Endothelial cell (in vitro differentiated cells): ENCODE results near the gene ADD1. TPM values are rescaled to one million over a fixed set of nuclear protein-coding genes. Genes with fewer than 3 reads are reported as not detected.

Source experiments
- DNase-seq: peaks from one replicate; pipeline ENCODE4 v3.0.0; 2021; ENCODE audit warnings: low spot score
- H3K27ac Mint-ChIP-seq: one replicate; pipeline ENCODE4 v1.8.0; 2021; ENCODE audit warnings: mixed read lengths, inconsistent platforms; ENCODE audit not compliant: unreplicated experiment
- H3K27me3 Mint-ChIP-seq: one replicate; pipeline ENCODE4 v1.8.0; 2021; ENCODE audit warnings: mild to moderate bottlenecking, moderate library complexity, mixed read lengths, inconsistent platforms; ENCODE audit not compliant: unreplicated experiment
- H3K36me3 Mint-ChIP-seq: one replicate; pipeline ENCODE4 v1.8.0; 2021; ENCODE audit warnings: mild to moderate bottlenecking, low read depth, mixed read lengths, inconsistent platforms; ENCODE audit not compliant: unreplicated experiment
- H3K4me1 Mint-ChIP-seq: one replicate; pipeline ENCODE4 v1.8.0; 2021; ENCODE audit warnings: mild to moderate bottlenecking, mixed read lengths, inconsistent platforms; ENCODE audit not compliant: unreplicated experiment
- H3K4me3 Mint-ChIP-seq: one replicate; pipeline ENCODE4 v1.8.0; 2021; ENCODE audit warnings: mild to moderate bottlenecking, mixed read lengths, inconsistent platforms; ENCODE audit not compliant: unreplicated experiment
- H3K9me3 Mint-ChIP-seq: one replicate; pipeline ENCODE4 v1.8.0; 2021; ENCODE audit warnings: mixed read lengths, inconsistent platforms; ENCODE audit not compliant: unreplicated experiment
- CTCF ChIP-seq: fragments of 200-600 bp; sonication (generic); IDR thresholded peaks from one replicate; pipeline ENCODE4 v1.5.0; 2021; ENCODE audit warnings: antibody characterized with exemption; ENCODE audit not compliant: unreplicated experiment
- total RNA-seq: library from RNA; stranded (reverse); fragmentation: NEBNext Ultra II Directional; extraction: Animal tissue kit (Norgen Biotek cat#: 25700); gene quantifications from one replicate; pipeline ENCODE4 v1.2.1, GENCODE V29; 2021; ENCODE audit not compliant: unreplicated experiment

The ADD1 gene
- total RNA-seq, 1 donor from 2014 or later: 337 TPM

DNA sequence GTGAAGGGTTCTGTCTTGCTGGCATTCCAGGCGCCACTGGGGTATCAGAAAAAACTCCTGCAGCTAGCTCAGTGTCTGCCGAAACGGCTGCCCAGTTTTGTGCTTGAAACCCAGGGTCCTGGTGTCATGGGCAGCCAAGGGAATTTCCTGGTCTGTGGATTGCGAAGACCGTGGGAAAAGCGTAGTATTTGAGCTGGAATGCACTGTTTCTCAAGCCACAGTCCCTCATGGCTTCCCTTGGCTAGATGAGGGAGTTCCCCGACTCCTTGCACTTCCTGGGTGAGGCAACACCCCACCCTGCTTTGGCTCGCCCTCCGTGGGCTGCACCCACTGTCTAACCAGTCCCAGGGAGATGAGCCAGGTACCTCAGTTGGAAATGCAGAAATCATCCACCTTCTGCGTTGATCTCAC is 79.5 kb downstream of the ADD1 start:
- no peaks in the 10 kb centered on the region for H3K9me3 Mint-ChIP-seq
- H3K27ac Mint-ChIP-seq: peak overlapping the region; percentile 88
- H3K4me3 Mint-ChIP-seq: peak overlapping the region; percentile 67
- no peak for DNase-seq
- TF ChIP-seq CTCF: no peak
- peaks cover 6% of the 10 kb centered on the region for H3K27me3 Mint-ChIP-seq
- H3K4me1 Mint-ChIP-seq: peaks cover 16% of the 10 kb centered on the region
- H3K36me3 Mint-ChIP-seq: peaks cover 64% of the 10 kb centered on the region

- Mint-ChIP-seq H3K36me3 (peaks cover 64% of the 10 kb centered on the region), H3K27me3 (peaks cover 8% of the 10 kb centered on the region), H3K4me1 (peaks cover 16% of the 10 kb centered on the region), H3K9me3 (no peaks in the 10 kb centered on the region), H3K27ac (peak overlapping the region; percentile 88), H3K4me3 (peak overlapping the region; percentile 67)
- TF ChIP-seq CTCF: no peak
- DNase-seq: no peak
Observed at GRCh38 chr4:2923668-2924173, 80.1 kb downstream of the ADD1 start.

DNA sequence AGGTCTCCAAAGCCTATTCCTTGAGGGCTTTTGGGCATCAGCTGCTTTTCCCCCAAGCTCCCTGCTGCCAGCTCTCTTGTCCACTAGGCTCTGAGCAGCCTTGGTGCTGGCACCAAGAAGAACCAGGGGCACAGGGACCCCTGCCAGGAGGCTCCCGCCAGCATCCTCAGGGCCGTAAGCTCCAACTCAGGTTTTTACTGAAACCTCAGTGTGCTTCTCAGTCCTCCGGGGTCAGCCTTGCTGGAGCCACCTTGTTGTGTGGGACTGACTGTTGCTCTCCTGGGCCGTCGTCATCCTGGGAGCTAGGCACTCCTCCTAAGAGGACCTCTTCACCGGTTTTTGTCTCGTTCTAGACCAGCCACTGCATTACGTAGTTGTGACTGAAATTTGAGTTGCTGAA is 80.6 kb downstream of the ADD1 start:
- H3K9me3 Mint-ChIP-seq: no peaks in the 10 kb centered on the region
- no peak overlapping the region for H3K27ac Mint-ChIP-seq
- peaks cover 16% of the 10 kb centered on the region for H3K4me1 Mint-ChIP-seq
- no peak for TF ChIP-seq CTCF
- H3K27me3 Mint-ChIP-seq: peaks cover 14% of the 10 kb centered on the region
- DNase-seq: no peak
- peaks cover 67% of the 10 kb centered on the region for H3K36me3 Mint-ChIP-seq
- no peak overlapping the region for H3K4me3 Mint-ChIP-seq

DNA sequence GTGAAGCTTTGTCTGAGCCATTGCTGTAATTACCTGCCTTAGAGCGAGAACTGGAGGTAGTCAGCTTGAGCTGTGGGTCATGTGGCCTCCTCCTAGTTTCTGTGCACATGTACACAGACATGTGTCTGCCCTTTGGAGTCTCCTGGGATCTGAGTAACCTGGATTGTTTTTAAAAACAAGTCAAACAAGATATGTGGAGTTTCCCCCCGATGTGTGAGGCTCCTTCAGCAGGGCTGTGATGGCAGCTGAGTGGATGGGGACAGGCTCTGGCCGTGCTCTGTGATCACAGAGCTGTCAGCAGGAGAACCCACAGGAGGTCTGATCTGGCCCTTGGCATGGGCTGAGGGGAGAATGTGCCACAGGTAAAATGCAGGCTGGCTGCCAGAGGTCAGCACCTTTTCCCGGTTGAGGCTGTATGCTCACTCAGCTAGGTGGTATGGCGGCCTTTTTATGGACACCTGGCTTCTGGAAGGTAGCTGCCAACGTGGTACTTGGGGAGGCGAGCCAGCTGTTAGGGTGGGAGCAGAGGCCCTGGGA is 81.2 kb downstream of the ADD1 start:
- H3K27me3 Mint-ChIP-seq: peaks cover 14% of the 10 kb centered on the region
- H3K9me3 Mint-ChIP-seq: no peaks in the 10 kb centered on the region
- peaks cover 16% of the 10 kb centered on the region for H3K4me1 Mint-ChIP-seq
- no peak overlapping the region for H3K27ac Mint-ChIP-seq
- no peak for DNase-seq
- H3K36me3 Mint-ChIP-seq: peaks cover 62% of the 10 kb centered on the region
- H3K4me3 Mint-ChIP-seq: no peak overlapping the region
- TF ChIP-seq CTCF: no peak

DNA sequence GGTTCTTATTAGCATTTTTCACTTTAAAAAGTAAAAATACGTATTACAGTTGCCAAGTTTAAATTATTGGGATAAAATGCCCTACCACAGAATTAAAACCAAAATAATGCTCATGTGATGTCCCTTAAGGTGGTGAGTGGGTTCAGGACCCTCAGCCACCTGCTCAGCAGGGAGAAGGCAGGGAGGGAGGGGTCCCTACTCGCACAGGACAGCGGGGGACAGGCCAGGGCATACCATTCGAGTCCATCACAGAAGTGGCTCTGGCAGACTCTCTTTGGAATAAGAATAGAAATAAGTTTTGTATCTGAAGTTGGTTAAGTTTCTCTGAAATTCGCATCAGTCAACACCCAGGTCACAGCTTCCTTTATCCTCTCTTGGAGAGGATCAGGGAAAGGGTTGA is 81.9 kb downstream of the ADD1 start:
- peaks cover 18% of the 10 kb centered on the region for H3K27me3 Mint-ChIP-seq
- H3K4me3 Mint-ChIP-seq: no peak overlapping the region
- no peaks in the 10 kb centered on the region for H3K9me3 Mint-ChIP-seq
- H3K36me3 Mint-ChIP-seq: peaks cover 55% of the 10 kb centered on the region
- no peak for DNase-seq
- TF ChIP-seq CTCF: no peak
- no peak overlapping the region for H3K27ac Mint-ChIP-seq
- peaks cover 16% of the 10 kb centered on the region for H3K4me1 Mint-ChIP-seq
